Upper lobe of left lung (tissue), 4 donors: ENCODE measurements around the gene KRI1.

ENCODE experiments used
- CTCF ChIP-seq, 6 experiments: fragments of 450-650 bp in 4 of 6; fragments of 200-600 bp in 2 of 6; sonication (generic) in 2 of 6; IDR thresholded peaks; one replicate each; pipeline ENCODE4 v1.5.1; 2016 to 2019; ENCODE audit warnings: antibody characterized with exemption in 6 of 6
- POLR2A ChIP-seq, 4 donors: fragments of 450-650 bp; IDR thresholded peaks; one replicate each; pipeline ENCODE4 v1.5.1; 2016 to 2017; ENCODE audit warnings: antibody characterized with exemption in 4 of 4, mild to moderate bottlenecking in 2 of 4
- POLR2AphosphoS5 ChIP-seq, 2 donors: sonication (generic); formaldehyde crosslinking; IDR thresholded peaks; one replicate each; pipeline ENCODE4 v1.5.1; 2017; ENCODE audit warnings: antibody characterized with exemption in 2 of 2

- TF ChIP-seq POLR2A (IDR thresholded peaks at IDR 0.05) (no peak), CTCF (IDR thresholded peaks at IDR 0.05) (no peak), POLR2AphosphoS5 (IDR thresholded peaks at IDR 0.05) (no peak)
Observed at GRCh38 chr19:10567656-10568055, 1.8 kb upstream of the KRI1 start.
